Kidney (tissue), 14 donors: ENCODE data around the gene CCDC138. TPM values are rescaled to one million over a fixed set of nuclear protein-coding genes. Genes with fewer than 3 reads are reported as not detected.

ENCODE experiments used
- DNase-seq, 5 donors: peaks; one replicate each; pipeline ENCODE4 v3.0.0-alpha.2; 2013 to 2020
- FAIRE-seq: peaks from 2 replicates; lab custom pipeline; 2012; peaks lifted over from hg19 to GRCh38; lab: Jason Lieb, UNC
- H3K27ac ChIP-seq, 2 donors: one replicate each; pipeline ENCODE4 v1.7.0; 2013; ENCODE audit warnings: low read depth in 2 of 2, low read length in 2 of 2, inconsistent platforms in 1 of 2
- H3K27me3 ChIP-seq: one replicate; pipeline ENCODE4 v1.7.1; 2013; ENCODE audit warnings: low read length, inconsistent platforms; ENCODE audit not compliant: control insufficient read depth, insufficient read depth
- H3K36me3 ChIP-seq, 3 donors: one replicate each; pipeline versions ENCODE4 v1.7.0 to v1.7.1; 2013; ENCODE audit warnings: low read length in 3 of 3, control low read depth in 1 of 3, inconsistent platforms in 1 of 3; ENCODE audit not compliant: insufficient read depth in 3 of 3, control insufficient read depth in 2 of 3
- H3K4me1 ChIP-seq, 3 donors: one replicate each; pipeline versions ENCODE4 v1.7.0 to v1.7.1; 2013; ENCODE audit warnings: low read length in 3 of 3, inconsistent platforms in 1 of 3, low read depth in 1 of 3; ENCODE audit not compliant: control insufficient read depth in 2 of 3, insufficient read depth in 2 of 3
- H3K4me3 ChIP-seq, 3 donors: one replicate each; pipeline versions ENCODE4 v1.7.0 to v1.8.1; 2013; ENCODE audit warnings: low read length in 3 of 3, control low read depth in 1 of 3, inconsistent platforms in 1 of 3
- H3K9ac ChIP-seq, 3 donors: one replicate each; pipeline versions ENCODE4 v1.7.0 to v1.7.1; 2013; ENCODE audit warnings: low read length in 3 of 3, control low read depth in 1 of 3, inconsistent platforms in 1 of 3
- H3K9me3 ChIP-seq, 3 donors: one replicate each; pipeline versions ENCODE4 v1.7.0 to v1.7.1; 2013; ENCODE audit warnings: low read length in 3 of 3, control low read depth in 1 of 3, inconsistent platforms in 1 of 3; ENCODE audit not compliant: control insufficient read depth in 2 of 3, insufficient read depth in 1 of 3
- CTCF ChIP-seq: IDR thresholded peaks from 3 replicates; pipeline ENCODE4 v1.5.1; 2012; ENCODE audit warnings: mild to moderate bottlenecking, moderate library complexity, borderline replicate concordance; ENCODE audit not compliant: insufficient read depth; ENCODE audit errors: extremely low read depth
- intact Hi-C: fragments of 100-400 bp; cut with DNase I; formaldehyde crosslinking; loops from one replicate; pipeline ENCODE4 v1.11.1; 2022
- polyA plus RNA-seq: library from polyadenylated mRNA; stranded (reverse); fragments of 350-450 nt; fragmentation: Illumina TruSeq; extraction: RNeasy Lipid Tissue Mini Kit (QIAGEN cat#74804); gene quantifications from one replicate; pipeline ENCODE4 v1.2.3, GENCODE V29; 2014; ENCODE audit warnings: low read depth, low replicate concordance; ENCODE audit not compliant: insufficient read depth
- total RNA-seq: library from RNA; stranded (reverse); fragmentation: NEBNext Ultra II Directional; extraction: Animal tissue kit (Norgen Biotek cat#: 25700); gene quantifications from one replicate; pipeline ENCODE4 v1.2.1, GENCODE V29; 2021
- donor health status: control.
- donor health status: control.
- donor health status: control.
- donor health status: control.
- donor health status: control.
- donor health status: DM: yes; HTN: yes; CAD: no.
- donor health status: Normal renal cell carcinoma (clear cell type).

The CCDC138 gene
- total and polyA plus RNA-seq, 2 donors from 2014 or later, result 1.3 to 3.2 TPM

- DNase-seq, result peak in 3 of 5 donors; percentile 1 to 18 (median 14)
- no peak for FAIRE-seq
- H3K27ac ChIP-seq, result no peak overlapping the region
- H3K9me3 ChIP-seq, result no peaks in the 10 kb centered on the region
- H3K27me3 ChIP-seq, result no peaks in the 10 kb centered on the region
- no peak for TF ChIP-seq CTCF
- no peak overlapping the region for H3K4me3 ChIP-seq
- no peaks in the 10 kb centered on the region for H3K36me3 ChIP-seq
- no peaks in the 10 kb centered on the region for H3K4me1 ChIP-seq
- no peak overlapping the region for H3K9ac ChIP-seq
- intact Hi-C loops, result no loop called here
These were observed 134.8 kb downstream of the CCDC138 start for GRCh38 chr2:108921096-108922030.

GRCh38 chr2:108922141-108922915, 135.8 kb downstream of the CCDC138 start:
- H3K36me3 ChIP-seq, result no peaks in the 10 kb centered on the region
- no peak overlapping the region for H3K27ac ChIP-seq
- no peaks in the 10 kb centered on the region for H3K9me3 ChIP-seq
- no peak overlapping the region for H3K9ac ChIP-seq
- no peak for TF ChIP-seq CTCF
- no peak overlapping the region for H3K4me3 ChIP-seq
- no peaks in the 10 kb centered on the region for H3K27me3 ChIP-seq
- DNase-seq (peak in 3 of 5 donors; percentile 9 to 45 (median 35)), FAIRE-seq (no peak)
- intact Hi-C loops, result no loop called here
- H3K4me1 ChIP-seq, result no peaks in the 10 kb centered on the region

GRCh38 chr2:108923019-108923700, 136.6 kb downstream of the CCDC138 start:
- no peak overlapping the region for H3K4me3 ChIP-seq
- peak in 2 of 5 donors; percentile 4 to 28 for DNase-seq
- intact Hi-C loops, result no loop called here
- H3K9ac ChIP-seq, result no peak overlapping the region
- no peak for FAIRE-seq
- no peak for TF ChIP-seq CTCF
- H3K36me3 ChIP-seq, result no peaks in the 10 kb centered on the region
- no peaks in the 10 kb centered on the region for H3K9me3 ChIP-seq
- no peaks in the 10 kb centered on the region for H3K4me1 ChIP-seq
- no peak overlapping the region for H3K27ac ChIP-seq
- no peaks in the 10 kb centered on the region for H3K27me3 ChIP-seq
